GM12875 (cell line): ENCODE measurements around the gene SMCO4.

ENCODE experiments used
- H3K4me3 ChIP-seq: one replicate; pipeline ENCODE4 v1.5.1; 2011; ENCODE audit warnings: low read depth, low read length, control low read depth
- CTCF ChIP-seq: IDR thresholded peaks from 2 replicates; pipeline ENCODE4 v1.5.1; 2011; ENCODE audit warnings: low read depth, mild to moderate bottlenecking, control low read depth, inconsistent platforms, low read length, moderate library complexity, borderline replicate concordance; ENCODE audit not compliant: insufficient read depth

Gene SMCO4

GRCh38 chr11:93560199-93560932 is 17.2 kb upstream of the SMCO4 start:
- no peak overlapping the region for H3K4me3 ChIP-seq
- no peak for TF ChIP-seq CTCF

- no peak overlapping the region for H3K4me3 ChIP-seq
- no peak for TF ChIP-seq CTCF
Observed at GRCh38 chr11:93559681-93560080, 16.5 kb upstream of the SMCO4 start.

- no peak for TF ChIP-seq CTCF
- H3K4me3 ChIP-seq: no peak overlapping the region
Observed at GRCh38 chr11:93552874-93553273, 9.7 kb upstream of the SMCO4 start.

GRCh38 chr11:93549976-93550375 is 6.8 kb upstream of the SMCO4 start:
- H3K4me3 ChIP-seq: no peak overlapping the region
- no peak for TF ChIP-seq CTCF

GRCh38 chr11:93548679-93549319 is 5.6 kb upstream of the SMCO4 start:
- no peak for TF ChIP-seq CTCF
- H3K4me3 ChIP-seq: no peak overlapping the region

- no peak for TF ChIP-seq CTCF
Observed at GRCh38 chr11:93547773-93548172, 4.6 kb upstream of the SMCO4 start.

GRCh38 chr11:93547028-93547427 is 3.8 kb upstream of the SMCO4 start:
- no peak for TF ChIP-seq CTCF
- H3K4me3 ChIP-seq: no peak overlapping the region

More at GRCh38 chr11:93547773-93548172, 4.6 kb upstream of the SMCO4 start:
- H3K4me3 ChIP-seq: no peak overlapping the region
